GM19240 (cell line): ENCODE data around the gene STPG3.

Experiments
- DNase-seq: peaks from one replicate; pipeline ENCODE4 v3.0.0; 2011; ENCODE audit warnings: low spot score; ENCODE audit not compliant: insufficient read length

STPG3 gene

GRCh38 chr9:137278721-137279711, 27.9 kb downstream of the STPG3 start:
- no peak for DNase-seq

- no peak for DNase-seq
Observed at GRCh38 chr9:137279741-137280473, 28.8 kb downstream of the STPG3 start.

GRCh38 chr9:137280474-137281344, 29.6 kb downstream of the STPG3 start:
- no peak for DNase-seq

- DNase-seq, result no peak
Observed at GRCh38 chr9:137281345-137282116, 30.4 kb downstream of the STPG3 start.

GRCh38 chr9:137286975-137287383, 35.9 kb downstream of the STPG3 start:
- no peak for DNase-seq

- DNase-seq, result no peak
Observed at GRCh38 chr9:137293094-137293481, 42.0 kb downstream of the STPG3 start.

- no peak for DNase-seq
Observed at GRCh38 chr9:137293482-137294090, 42.5 kb downstream of the STPG3 start.

- DNase-seq, result no peak
Observed at GRCh38 chr9:137294091-137294680, 43.1 kb downstream of the STPG3 start.

GRCh38 chr9:137294681-137295237, 43.7 kb downstream of the STPG3 start:
- no peak for DNase-seq

- peak; percentile 88 for DNase-seq
Observed at GRCh38 chr9:137295238-137295811, 44.2 kb downstream of the STPG3 start.

- no peak for DNase-seq
Observed at GRCh38 chr9:137295849-137296669, 45.0 kb downstream of the STPG3 start.

GRCh38 chr9:137296670-137297664, 45.9 kb downstream of the STPG3 start:
- DNase-seq, result no peak

- DNase-seq, result no peak
Observed at GRCh38 chr9:137297966-137298365, 46.9 kb downstream of the STPG3 start.

- DNase-seq, result no peak
Observed at GRCh38 chr9:137298401-137299202, 47.5 kb downstream of the STPG3 start.

- no peak for DNase-seq
Observed at GRCh38 chr9:137299203-137299565, 48.1 kb downstream of the STPG3 start.

GRCh38 chr9:137299938-137300337, 48.9 kb downstream of the STPG3 start:
- DNase-seq, result no peak
